CD14-positive monocyte (primary cell): ENCODE results near the gene ILF2. TPM values are rescaled to one million over a fixed set of nuclear protein-coding genes. Genes with fewer than 3 reads are reported as not detected.
"Not testable (repeated sequence)": the region's sequence is repeated elsewhere in the genome, so short reads cannot be mapped to it uniquely, and the experiment has no call there.

Experiments used
- DNase-seq, 3 donors: peaks; one replicate each; pipeline ENCODE4 v3.0.0-alpha.2; 2011 to 2022
- H2AFZ ChIP-seq: 2 replicates; pipeline ENCODE4 v1.6.0; 2012; ENCODE audit warnings: mild to moderate bottlenecking, low read depth, low read length, inconsistent platforms; ENCODE audit not compliant: insufficient read depth, poor library complexity, severe bottlenecking
- H3K27ac ChIP-seq, 2 donors: 1 replicate in 1 of 2; 2 replicates in 1 of 2; pipeline ENCODE4 v1.5.1; 2012 to 2013; ENCODE audit warnings: low read length in 2 of 2, control low read depth in 1 of 2, inconsistent platforms in 1 of 2, low read depth in 1 of 2, mild to moderate bottlenecking in 1 of 2
- H3K27me3 ChIP-seq, 2 donors: one replicate each; pipeline versions ENCODE4 v1.6.0 to v1.6.1; 2011 to 2013; ENCODE audit warnings: low read length in 2 of 2; ENCODE audit not compliant: control insufficient read depth in 2 of 2, insufficient read depth in 2 of 2
- H3K36me3 ChIP-seq, 2 donors: replicated peaks in 1 of 2; 1 replicate in 1 of 2; 2 replicates in 1 of 2; pipeline versions ENCODE4 v1.5.1 to v1.6.1; 2012 to 2013; ENCODE audit warnings: low read length in 2 of 2, control low read depth in 1 of 2, inconsistent platforms in 1 of 2, mild to moderate bottlenecking in 1 of 2; ENCODE audit not compliant: insufficient read depth in 2 of 2, control insufficient read depth in 1 of 2
- H3K4me1 ChIP-seq, 2 donors: 1 replicate in 1 of 2; 2 replicates in 1 of 2; pipeline versions ENCODE4 v1.5.1 to v1.6.1; 2012 to 2013; ENCODE audit warnings: low read length in 2 of 2, control low read depth in 1 of 2, inconsistent platforms in 1 of 2, mild to moderate bottlenecking in 1 of 2, moderate library complexity in 1 of 2; ENCODE audit not compliant: insufficient read depth in 2 of 2, control insufficient read depth in 1 of 2
- H3K4me2 ChIP-seq: replicated peaks from 2 replicates; pipeline ENCODE3; 2012; ENCODE audit warnings: low read length, moderate library complexity, mild to moderate bottlenecking; ENCODE audit not compliant: poor library complexity, severe bottlenecking; ENCODE audit errors: extremely low read depth
- H3K4me3 ChIP-seq, 3 experiments: fragments of 200-600 bp in 1 of 3; sonication (generic) in 1 of 3; replicated peaks in 1 of 3; 1 replicate in 2 of 3; 2 replicates in 1 of 3; pipeline ENCODE4 v1.5.1; 2011 to 2013; ENCODE audit warnings: low read length in 3 of 3, mild to moderate bottlenecking in 3 of 3, control low read depth in 2 of 3, low read depth in 2 of 3, inconsistent platforms in 1 of 3, moderate library complexity in 1 of 3
- H3K79me2 ChIP-seq: 2 replicates; pipeline ENCODE4 v1.6.0; 2012; ENCODE audit warnings: mild to moderate bottlenecking, control low read depth, inconsistent platforms, low read length, moderate library complexity; ENCODE audit not compliant: insufficient read depth
- H3K9ac ChIP-seq: 2 replicates; pipeline ENCODE4 v1.6.0; 2017; ENCODE audit warnings: low read length, mild to moderate bottlenecking; ENCODE audit not compliant: insufficient read depth, poor library complexity, severe bottlenecking
- H3K9me3 ChIP-seq, 2 donors: replicated peaks in 1 of 2; 1 replicate in 1 of 2; 2 replicates in 1 of 2; pipeline versions ENCODE4 v1.5.1 to v1.6.1; 2012 to 2013; ENCODE audit warnings: low read length in 2 of 2, control low read depth in 1 of 2; ENCODE audit not compliant: control insufficient read depth in 1 of 2, insufficient read depth in 1 of 2
- H4K20me1 ChIP-seq: 2 replicates; pipeline ENCODE4 v1.6.0; 2012; ENCODE audit warnings: mild to moderate bottlenecking, low read length, control low read depth, moderate library complexity; ENCODE audit not compliant: insufficient read depth
- H3K27ac Mint-ChIP-seq, 7 donors: one replicate each; pipeline ENCODE4 v1.8.0; 2020; ENCODE audit warnings: mild to moderate bottlenecking in 7 of 7, mixed read lengths in 7 of 7, moderate library complexity in 6 of 7, inconsistent platforms in 2 of 7
- H3K27me3 Mint-ChIP-seq, 3 donors: one replicate each; pipeline ENCODE4 v1.8.0; 2021 to 2022; ENCODE audit warnings: low read depth in 3 of 3, mild to moderate bottlenecking in 3 of 3, mixed read lengths in 3 of 3, moderate library complexity in 3 of 3, inconsistent platforms in 1 of 3
- H3K36me3 Mint-ChIP-seq, 2 donors: one replicate each; pipeline ENCODE4 v1.8.0; 2020; ENCODE audit warnings: mixed read lengths in 2 of 2, inconsistent platforms in 1 of 2, mild to moderate bottlenecking in 1 of 2
- H3K4me1 Mint-ChIP-seq: one replicate; pipeline ENCODE4 v1.8.0; 2020; ENCODE audit warnings: mild to moderate bottlenecking, mixed read lengths
- H3K4me3 Mint-ChIP-seq, 2 donors: one replicate each; pipeline ENCODE4 v1.8.0; 2020; ENCODE audit warnings: mild to moderate bottlenecking in 2 of 2, mixed read lengths in 2 of 2, moderate library complexity in 1 of 2
- H3K9me3 Mint-ChIP-seq, 7 donors: one replicate each; pipeline ENCODE4 v1.8.0; 2020 to 2022; ENCODE audit warnings: mixed read lengths in 7 of 7, mild to moderate bottlenecking in 6 of 7, moderate library complexity in 6 of 7, inconsistent platforms in 2 of 7
- WGBS: methylation state at CpG from one replicate; pipeline ENCODE4 v1.1.5; 2013; ENCODE audit warnings: missing lambda C conversion rate; ENCODE audit not compliant: insufficient coverage; 5-methylcytosine and 5-hydroxymethylcytosine counted together
- intact Hi-C, 2 donors: fragments of 100-400 bp; cut with micrococcal nuclease; formaldehyde crosslinking; loops; one replicate each; pipeline versions ENCODE4 v1.15.0 to v1.15.1; 2023
- polyA plus RNA-seq, 3 donors: library from polyadenylated mRNA; depleted of rRNA in 1 of 3; unstranded in 2 of 3; stranded (reverse) in 1 of 3; fragments of 300-500 nt in 2 of 3; fragments of >200 nt in 1 of 3; fragmentation: Illumina TruSeq in 2 of 3; gene quantifications; 1 replicate in 2 of 3; 2 replicates in 1 of 3; pipeline ENCODE4 v1.2.3, GENCODE V29; 2012 to 2021
- TF ChIP-seq, protein P1 (sequence below): fragments of 200-600 bp; IDR thresholded peaks from one replicate; pipeline ENCODE4 v1.8.0; 2022; ENCODE audit warnings: antibody characterized with exemption, mild to moderate bottlenecking

ILF2 gene
- polyA plus RNA-seq, 3 donors, result 103 to 118 (median 115) TPM

GRCh38 chr1:153670257-153670858, 435 bp downstream of the ILF2 start:
- H3K9ac ChIP-seq, result peak overlapping the region; percentile 85
- intact Hi-C loops, result loop anchor here in 1 of 2 donors (1.0 to 5.0 kb wide), 3 partner anchors 11 to 56 kb away; partner anchors contain the start of gene CHTOP
- H3K27me3 ChIP-seq, result no peaks in the 10 kb centered on the region
- H4K20me1 ChIP-seq, result no peaks in the 10 kb centered on the region
- H3K79me2 ChIP-seq, result peaks cover 39% of the 10 kb centered on the region
- H3K27ac ChIP-seq, result peak overlapping the region; percentile 81 to 88
- H3K4me1 Mint-ChIP-seq, result peaks cover 17% of the 10 kb centered on the region
- DNase-seq, result no peak
- no peaks in the 10 kb centered on the region for H3K9me3 ChIP-seq
- H2AFZ ChIP-seq, result peak overlapping the region; percentile 69
- H3K27me3 Mint-ChIP-seq, result no peaks in the 10 kb centered on the region
- no peaks in the 10 kb centered on the region for H3K9me3 Mint-ChIP-seq
- peaks cover 28 to 43% of the 10 kb centered on the region in 2 donors for H3K36me3 ChIP-seq
- peaks cover 9 to 18% of the 10 kb centered on the region in 2 donors for H3K4me1 ChIP-seq
- H3K4me3 Mint-ChIP-seq, result no peak overlapping the region
- H3K36me3 Mint-ChIP-seq, result peaks cover 34 to 42% of the 10 kb centered on the region in 2 donors
- H3K27ac Mint-ChIP-seq, result no peak overlapping the region
- 3% methylated on average over 13 of the region's 22 CpGs for WGBS
- TF ChIP-seq, protein P1, sequence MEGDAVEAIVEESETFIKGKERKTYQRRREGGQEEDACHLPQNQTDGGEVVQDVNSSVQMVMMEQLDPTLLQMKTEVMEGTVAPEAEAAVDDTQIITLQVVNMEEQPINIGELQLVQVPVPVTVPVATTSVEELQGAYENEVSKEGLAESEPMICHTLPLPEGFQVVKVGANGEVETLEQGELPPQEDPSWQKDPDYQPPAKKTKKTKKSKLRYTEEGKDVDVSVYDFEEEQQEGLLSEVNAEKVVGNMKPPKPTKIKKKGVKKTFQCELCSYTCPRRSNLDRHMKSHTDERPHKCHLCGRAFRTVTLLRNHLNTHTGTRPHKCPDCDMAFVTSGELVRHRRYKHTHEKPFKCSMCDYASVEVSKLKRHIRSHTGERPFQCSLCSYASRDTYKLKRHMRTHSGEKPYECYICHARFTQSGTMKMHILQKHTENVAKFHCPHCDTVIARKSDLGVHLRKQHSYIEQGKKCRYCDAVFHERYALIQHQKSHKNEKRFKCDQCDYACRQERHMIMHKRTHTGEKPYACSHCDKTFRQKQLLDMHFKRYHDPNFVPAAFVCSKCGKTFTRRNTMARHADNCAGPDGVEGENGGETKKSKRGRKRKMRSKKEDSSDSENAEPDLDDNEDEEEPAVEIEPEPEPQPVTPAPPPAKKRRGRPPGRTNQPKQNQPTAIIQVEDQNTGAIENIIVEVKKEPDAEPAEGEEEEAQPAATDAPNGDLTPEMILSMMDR, result no peak
- peak overlapping the region; percentile 72 to 93 (median 90) for H3K4me3 ChIP-seq
- H3K4me2 ChIP-seq, result peak overlapping the region; percentile 92

DNA sequence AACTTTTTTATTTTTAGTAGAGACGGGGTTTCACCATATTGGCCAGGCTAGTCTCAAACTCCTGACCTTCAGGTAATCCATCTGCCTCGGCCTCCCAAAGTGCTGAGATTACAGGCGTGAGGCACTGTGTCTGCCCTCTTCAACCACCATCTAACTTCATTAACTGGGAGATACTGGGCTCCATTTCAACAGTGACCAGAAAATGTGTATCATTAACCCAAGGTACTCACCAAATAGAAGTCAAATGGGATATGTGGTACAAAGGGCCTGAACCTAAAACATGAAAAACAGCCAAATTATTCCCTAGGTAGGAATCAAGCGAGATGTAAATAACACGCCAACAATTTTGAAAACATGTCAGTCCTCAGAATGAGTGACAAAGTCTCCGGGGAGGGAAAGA, 1.2 kb downstream of the ILF2 start:
- Histone ChIP-seq H4K20me1 (no peaks in the 10 kb centered on the region), H3K4me2 (peak overlapping the region; percentile 92), H3K4me3 (peak overlapping the region in 1 of 3 experiments; percentile 90), H3K9ac (no peak overlapping the region), H3K4me1 (peaks cover 9 to 18% of the 10 kb centered on the region in 2 donors), H3K27me3 (no peaks in the 10 kb centered on the region), H3K9me3 (no peaks in the 10 kb centered on the region), H2AFZ (no peak overlapping the region), H3K27ac (peak overlapping the region in 1 of 2 donors; percentile 88), H3K36me3 (peaks cover 35 to 51% of the 10 kb centered on the region in 2 donors), H3K79me2 (peaks cover 39% of the 10 kb centered on the region)
- no peak for DNase-seq
- Mint-ChIP-seq H3K27me3 (no peaks in the 10 kb centered on the region), H3K4me3 (peak overlapping the region in 1 of 2 donors; percentile 26), H3K27ac (peak overlapping the region in 4 of 7 donors; percentile 16 to 81 (median 60)), H3K4me1 (peaks cover 17% of the 10 kb centered on the region), H3K9me3 (no peaks in the 10 kb centered on the region), H3K36me3 (peaks cover 42 to 49% of the 10 kb centered on the region in 2 donors)
- intact Hi-C loops, result loop anchor here in 1 of 2 donors (1.0 to 5.0 kb wide), 3 partner anchors 10 to 57 kb away; partner anchors contain the start of gene CHTOP
- 97% methylated on average over 3 of the region's 6 CpGs for WGBS
- TF ChIP-seq, protein P1, result no peak

- DNase-seq, H3K4me3 Mint-ChIP-seq, H3K4me3 ChIP-seq, H2AFZ ChIP-seq, H3K27me3 ChIP-seq, H3K9me3 Mint-ChIP-seq, H3K27me3 Mint-ChIP-seq, intact Hi-C loops, H3K9me3 ChIP-seq, H3K27ac ChIP-seq, H3K9ac ChIP-seq, H4K20me1 ChIP-seq, H3K4me2 ChIP-seq: not testable (repeated sequence)
- Mint-ChIP-seq H3K27ac (peak overlapping the region in 1 of 7 donors; percentile 26), H3K4me1 (peaks cover 17% of the 10 kb centered on the region), H3K36me3 (peaks cover 51 to 59% of the 10 kb centered on the region in 2 donors)
- Histone ChIP-seq H3K36me3 (peaks cover 45 to 60% of the 10 kb centered on the region in 2 donors), H3K4me1 (peaks cover 9 to 18% of the 10 kb centered on the region in 2 donors), H3K79me2 (peaks cover 39% of the 10 kb centered on the region)
- 100% methylated on average over 5 of the region's 8 CpGs for WGBS
Observed at GRCh38 chr1:153668672-153669071, 2.1 kb downstream of the ILF2 start.
